Mucosa of stomach (tissue), 1 donor: Measurements from ENCODE around the gene NPFFR1.

Source experiments
- H3K27me3 ChIP-seq: one replicate; pipeline ENCODE4 v1.7.0; 2013; ENCODE audit warnings: mild to moderate bottlenecking, low read length; ENCODE audit not compliant: control insufficient read depth, insufficient read depth
- H3K36me3 ChIP-seq: one replicate; pipeline ENCODE4 v1.7.0; 2013; ENCODE audit warnings: low read length; ENCODE audit not compliant: control insufficient read depth, insufficient read depth
- H3K4me1 ChIP-seq: one replicate; pipeline ENCODE4 v1.7.0; 2013; ENCODE audit warnings: mild to moderate bottlenecking, low read length; ENCODE audit not compliant: control insufficient read depth, insufficient read depth
- H3K4me3 ChIP-seq: one replicate; pipeline ENCODE4 v1.7.0; 2013; ENCODE audit warnings: low read length
- H3K9ac ChIP-seq: one replicate; pipeline ENCODE4 v1.7.0; 2013; ENCODE audit warnings: mild to moderate bottlenecking, low read length, moderate library complexity
- H3K9me3 ChIP-seq: one replicate; pipeline ENCODE4 v1.7.0; 2013; ENCODE audit warnings: mild to moderate bottlenecking, low read length, moderate library complexity; ENCODE audit not compliant: control insufficient read depth
- donor health status: Pancreatic carcinoma.

Gene NPFFR1

GRCh38 chr10:70309661-70310060 lies 25.9 kb upstream of the NPFFR1 start:
- no peaks in the 10 kb centered on the region for H3K27me3 ChIP-seq
- no peaks in the 10 kb centered on the region for H3K36me3 ChIP-seq
- H3K9ac ChIP-seq: no peak overlapping the region
- no peaks in the 10 kb centered on the region for H3K4me1 ChIP-seq
- H3K9me3 ChIP-seq: no peaks in the 10 kb centered on the region
- no peak overlapping the region for H3K4me3 ChIP-seq

GRCh38 chr10:70308121-70309060 lies 24.6 kb upstream of the NPFFR1 start:
- H3K27me3 ChIP-seq: no peaks in the 10 kb centered on the region
- no peak overlapping the region for H3K4me3 ChIP-seq
- no peaks in the 10 kb centered on the region for H3K9me3 ChIP-seq
- H3K4me1 ChIP-seq: no peaks in the 10 kb centered on the region
- no peaks in the 10 kb centered on the region for H3K36me3 ChIP-seq
- H3K9ac ChIP-seq: no peak overlapping the region

DNA sequence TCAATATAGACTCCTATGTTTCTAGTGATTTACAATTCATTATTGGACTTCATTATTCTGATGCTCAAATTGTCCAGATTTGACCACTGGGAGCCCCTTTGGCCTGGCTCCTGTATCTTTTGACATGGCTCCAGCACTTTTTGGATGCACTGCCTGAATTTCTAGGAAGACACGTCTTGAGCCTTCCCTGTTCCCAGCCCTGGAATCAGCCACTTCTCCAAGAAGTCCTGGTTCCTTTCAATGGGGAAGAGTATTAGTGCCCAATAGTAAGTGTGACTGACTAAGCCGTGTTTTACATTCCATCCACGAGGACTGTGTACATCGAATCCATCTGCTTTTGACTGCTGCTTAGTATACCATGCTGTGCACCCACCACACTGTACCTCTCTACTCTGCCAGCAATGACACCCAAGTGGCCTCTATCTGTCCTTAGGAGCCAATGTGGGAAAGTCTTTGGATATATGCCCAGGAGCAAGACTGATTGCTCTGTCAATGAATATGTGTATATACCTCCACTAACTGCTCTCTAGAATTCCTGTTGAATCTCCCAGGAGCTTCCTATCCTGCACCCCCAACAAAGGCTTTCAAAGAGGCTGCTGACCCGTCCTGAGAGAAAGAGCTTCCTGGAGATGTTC lies 23.2 kb upstream of the NPFFR1 start:
- Histone ChIP-seq H3K4me1 (no peaks in the 10 kb centered on the region), H3K4me3 (no peak overlapping the region), H3K27me3 (no peaks in the 10 kb centered on the region), H3K9ac (no peak overlapping the region), H3K9me3 (no peaks in the 10 kb centered on the region), H3K36me3 (no peaks in the 10 kb centered on the region)

- Histone ChIP-seq H3K9me3 (no peaks in the 10 kb centered on the region), H3K9ac (no peak overlapping the region), H3K4me1 (no peaks in the 10 kb centered on the region), H3K27me3 (no peaks in the 10 kb centered on the region), H3K4me3 (no peak overlapping the region), H3K36me3 (no peaks in the 10 kb centered on the region)
Measured at GRCh38 chr10:70306181-70306705, 22.4 kb upstream of the NPFFR1 start.

DNA sequence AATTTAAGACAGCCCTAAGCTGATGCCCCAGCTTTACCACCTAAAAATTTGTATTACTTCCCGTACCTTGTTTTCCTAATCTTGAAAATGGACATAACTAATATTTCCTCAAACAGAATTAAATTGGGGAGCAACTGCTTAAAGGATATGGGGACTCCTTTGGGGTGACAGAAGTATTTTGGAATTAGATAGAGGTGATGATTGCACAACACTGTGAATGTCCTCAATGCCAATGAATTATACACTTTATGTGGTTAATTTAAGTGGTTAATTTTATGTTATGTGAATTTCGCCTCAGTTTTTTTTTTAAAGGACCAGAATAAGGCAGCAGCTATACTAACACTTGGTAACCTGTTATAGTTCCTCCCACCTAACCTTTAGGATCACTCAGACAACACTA lies 19.9 kb upstream of the NPFFR1 start:
- no peaks in the 10 kb centered on the region for H3K4me1 ChIP-seq
- no peaks in the 10 kb centered on the region for H3K9me3 ChIP-seq
- no peak overlapping the region for H3K9ac ChIP-seq
- H3K27me3 ChIP-seq: no peaks in the 10 kb centered on the region
- no peaks in the 10 kb centered on the region for H3K36me3 ChIP-seq
- no peak overlapping the region for H3K4me3 ChIP-seq

DNA sequence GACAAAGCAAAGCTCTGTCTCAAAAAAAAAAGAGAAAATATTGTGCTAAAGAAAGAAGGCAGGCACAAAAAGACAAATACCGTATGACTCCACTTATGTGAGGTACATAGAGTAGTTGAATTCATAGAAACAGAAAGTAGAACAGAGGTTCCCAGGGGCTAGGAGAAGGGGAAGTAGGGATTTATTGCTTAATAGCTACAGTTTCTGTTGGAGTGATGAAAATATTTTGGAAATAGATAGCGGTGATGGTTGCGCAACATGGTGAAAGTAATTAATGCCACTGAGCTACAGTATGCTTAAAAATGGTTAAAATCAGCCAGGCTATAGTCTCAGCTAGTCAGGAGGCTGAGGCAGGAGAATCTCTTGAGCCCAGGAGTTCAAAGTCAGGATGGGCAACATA lies 18.5 kb upstream of the NPFFR1 start:
- Histone ChIP-seq H3K9ac (no peak overlapping the region), H3K36me3 (no peaks in the 10 kb centered on the region), H3K4me1 (no peaks in the 10 kb centered on the region), H3K27me3 (no peaks in the 10 kb centered on the region), H3K4me3 (no peak overlapping the region), H3K9me3 (no peaks in the 10 kb centered on the region)

DNA sequence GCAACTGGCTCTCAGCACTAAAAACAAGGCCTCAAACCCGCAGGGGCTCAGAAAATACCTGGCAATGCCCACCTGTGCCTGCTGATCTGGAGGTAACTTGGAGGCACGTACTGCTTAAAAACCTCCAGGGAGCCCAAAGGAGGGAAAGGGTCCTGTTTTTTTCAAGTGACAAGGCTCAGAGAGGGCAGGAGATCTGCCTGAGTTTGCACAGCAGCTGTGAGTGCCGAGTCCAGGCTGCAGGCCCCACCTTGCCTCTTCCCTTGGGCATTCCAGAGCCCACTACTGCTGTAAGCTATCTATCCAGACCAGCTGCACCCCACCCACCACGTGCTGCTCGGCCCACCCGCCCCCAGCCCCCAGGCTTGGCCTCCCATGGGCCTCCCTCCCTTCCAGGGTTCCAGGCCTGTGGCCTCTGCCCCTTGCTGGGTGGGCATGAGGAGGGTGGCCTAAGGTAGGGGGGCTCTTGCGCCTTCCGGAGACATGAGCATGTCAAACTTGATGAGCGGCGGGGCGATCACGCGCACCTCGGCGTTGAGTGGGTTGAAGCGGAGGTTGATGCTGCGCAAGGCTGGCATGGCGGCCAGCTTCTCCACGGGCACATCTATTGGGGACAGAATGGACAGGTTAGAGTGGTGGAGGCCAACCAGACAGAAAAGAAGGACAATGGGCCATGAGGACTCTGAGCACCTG lies 17.2 kb upstream of the NPFFR1 start:
- Histone ChIP-seq H3K4me1 (peaks cover 11% of the 10 kb centered on the region), H3K4me3 (no peak overlapping the region), H3K27me3 (no peaks in the 10 kb centered on the region), H3K9me3 (no peaks in the 10 kb centered on the region), H3K36me3 (no peaks in the 10 kb centered on the region), H3K9ac (no peak overlapping the region)

DNA sequence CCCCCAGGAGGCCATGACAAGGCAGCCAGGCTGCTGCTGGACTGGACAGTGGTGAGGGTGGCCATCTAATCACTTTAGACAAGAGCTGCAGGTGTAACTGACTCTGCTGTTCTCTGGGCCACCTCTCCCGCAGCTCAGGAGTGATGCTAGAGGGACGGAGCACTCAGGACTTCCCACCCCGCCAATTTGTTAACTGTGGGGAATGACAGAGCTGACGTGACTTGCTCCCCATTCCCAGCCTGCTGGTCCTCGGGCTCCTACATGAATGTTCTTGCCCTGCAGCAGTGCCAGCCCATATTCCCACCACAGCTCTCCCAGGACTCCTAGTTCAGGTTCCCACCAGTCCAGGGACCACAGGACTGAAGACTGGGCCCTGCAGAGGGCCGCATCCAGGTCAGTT lies 16.7 kb upstream of the NPFFR1 start:
- H3K9me3 ChIP-seq: no peaks in the 10 kb centered on the region
- peaks cover 14% of the 10 kb centered on the region for H3K4me1 ChIP-seq
- no peak overlapping the region for H3K4me3 ChIP-seq
- no peaks in the 10 kb centered on the region for H3K27me3 ChIP-seq
- H3K9ac ChIP-seq: no peak overlapping the region
- H3K36me3 ChIP-seq: no peaks in the 10 kb centered on the region

DNA sequence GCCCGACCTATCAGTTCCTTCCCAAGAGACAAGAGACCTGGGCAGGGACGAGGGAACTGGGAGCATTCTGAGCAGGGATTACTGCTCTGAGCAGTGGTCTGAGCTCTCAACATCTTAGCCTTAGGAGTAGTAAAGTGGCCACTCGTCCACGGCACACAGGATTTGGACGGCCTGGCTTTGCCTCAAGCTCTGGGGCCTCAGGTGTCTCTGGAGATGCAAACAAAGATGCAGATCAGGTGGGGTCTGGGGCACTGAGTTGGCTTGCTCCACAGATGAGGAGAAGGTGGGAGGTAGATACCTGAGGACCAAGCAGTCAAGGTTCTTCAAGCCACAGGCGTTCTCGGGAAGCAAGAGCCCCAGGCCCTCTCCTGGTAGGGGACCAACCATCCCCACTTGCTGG lies 16.1 kb upstream of the NPFFR1 start:
- Histone ChIP-seq H3K4me3 (no peak overlapping the region), H3K27me3 (no peaks in the 10 kb centered on the region)

DNA sequence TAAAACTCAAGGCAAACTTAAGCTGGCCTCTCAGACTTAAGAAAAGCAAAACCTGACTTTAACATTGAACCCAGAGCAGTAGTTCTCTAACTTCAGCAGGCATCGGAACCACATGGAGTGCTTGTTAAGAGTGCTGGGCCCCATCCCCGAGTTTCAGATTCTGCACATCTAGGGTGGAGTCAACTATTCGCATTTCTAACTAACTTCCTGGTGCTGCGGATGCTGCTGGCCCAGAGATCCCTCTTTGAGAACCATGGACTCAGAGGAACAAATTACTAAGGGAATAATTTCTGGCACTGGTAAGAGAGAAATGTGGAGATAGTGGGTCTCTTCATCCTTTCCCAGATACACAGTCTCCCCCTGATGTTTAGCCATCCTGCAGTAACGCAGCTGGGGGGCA lies 14.6 kb upstream of the NPFFR1 start:
- no peaks in the 10 kb centered on the region for H3K9me3 ChIP-seq
- no peak overlapping the region for H3K9ac ChIP-seq
- no peaks in the 10 kb centered on the region for H3K36me3 ChIP-seq
- peaks cover 14% of the 10 kb centered on the region for H3K4me1 ChIP-seq
- no peak overlapping the region for H3K4me3 ChIP-seq
- H3K27me3 ChIP-seq: no peaks in the 10 kb centered on the region

More for the DNA sequence above, 16.1 kb upstream of the NPFFR1 start:
- H3K9ac ChIP-seq: no peak overlapping the region
- H3K4me1 ChIP-seq: peaks cover 14% of the 10 kb centered on the region
- H3K9me3 ChIP-seq: no peaks in the 10 kb centered on the region
- no peaks in the 10 kb centered on the region for H3K36me3 ChIP-seq

DNA sequence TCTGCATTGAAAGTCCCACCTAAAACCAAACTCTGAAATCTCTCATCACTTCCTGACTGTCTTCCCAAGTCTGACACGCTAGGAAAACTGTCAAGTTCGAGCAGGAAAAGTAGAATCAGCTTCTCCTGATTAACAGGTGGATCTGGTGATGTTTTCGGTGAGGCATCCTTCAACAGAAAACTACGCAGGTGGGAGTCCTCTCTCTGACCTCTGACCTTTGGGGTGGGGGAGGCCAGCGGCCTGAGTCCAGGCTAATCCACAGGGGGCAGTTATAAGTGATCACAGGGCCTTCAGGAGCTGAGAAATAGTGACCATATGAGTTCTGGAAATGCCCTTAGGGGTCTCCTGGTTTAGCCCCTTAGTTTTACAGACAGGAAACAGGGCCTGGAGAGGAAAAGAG lies 13.4 kb upstream of the NPFFR1 start:
- Histone ChIP-seq H3K27me3 (no peaks in the 10 kb centered on the region), H3K4me3 (no peak overlapping the region), H3K4me1 (peaks cover 14% of the 10 kb centered on the region), H3K9me3 (no peaks in the 10 kb centered on the region), H3K9ac (no peak overlapping the region), H3K36me3 (no peaks in the 10 kb centered on the region)

GRCh38 chr10:70296406-70296899 lies 12.6 kb upstream of the NPFFR1 start:
- Histone ChIP-seq H3K4me3 (no peak overlapping the region), H3K9ac (peak overlapping the region; percentile 22), H3K9me3 (no peaks in the 10 kb centered on the region), H3K36me3 (no peaks in the 10 kb centered on the region), H3K27me3 (no peaks in the 10 kb centered on the region), H3K4me1 (peaks cover 14% of the 10 kb centered on the region)
